ENCODE measurements around the gene ME3. TPM values are rescaled to one million over a fixed set of nuclear protein-coding genes. Genes with fewer than 3 reads are reported as not detected.

Gene ME3
- total RNA-seq, 4 donors from 2014 or later: 30.8 to 54.6 (median 36.7) TPM

DNA sequence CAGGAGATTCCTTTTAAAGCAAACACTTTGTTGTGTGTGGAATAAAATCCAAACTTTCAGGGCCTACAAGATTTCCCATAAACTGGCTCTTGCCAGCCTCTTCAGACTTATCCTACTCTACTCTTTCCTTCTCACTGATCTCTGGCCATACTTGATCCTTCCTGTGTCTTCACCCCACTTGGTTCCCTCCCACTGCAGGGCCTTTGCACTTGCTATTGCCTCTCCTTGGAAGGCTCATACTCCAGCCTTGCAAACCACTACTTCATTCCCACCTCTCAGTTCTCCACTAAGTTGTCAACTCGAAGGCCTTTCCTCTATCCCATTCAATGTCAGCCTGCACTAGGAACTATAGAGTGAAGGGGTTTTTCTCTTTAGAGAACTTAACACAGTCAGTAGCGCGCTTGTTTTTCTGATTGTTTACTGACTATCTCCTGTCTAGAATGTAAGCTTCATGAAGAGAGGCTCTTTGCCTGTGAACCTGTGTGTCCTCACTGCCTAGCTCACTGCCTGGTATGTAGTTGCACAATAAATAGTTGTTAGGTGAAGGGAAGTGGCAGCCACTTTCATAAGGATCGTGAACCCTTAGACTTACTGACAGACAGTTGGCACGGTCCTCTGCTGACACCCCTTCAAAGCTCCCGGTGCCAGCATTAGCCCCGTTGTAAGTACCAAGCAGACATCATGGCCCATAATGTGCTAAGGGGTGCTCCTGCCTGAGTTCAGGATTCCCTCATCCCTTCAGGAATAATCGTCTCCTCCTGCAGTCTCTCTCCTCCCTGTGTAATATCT lies 833 bp upstream of the ME3 start:
- Histone ChIP-seq H3K9me3 (no peaks in the 10 kb centered on the region), H3K36me3 (no peaks in the 10 kb centered on the region), H3K4me3 (no peak overlapping the region), H3K27me3 (no peaks in the 10 kb centered on the region), H3K4me1 (peaks cover 0 to 25% (median 8%) of the 10 kb centered on the region in 4 donors), H3K27ac (peak overlapping the region in 2 of 4 donors; percentile 89 to 91)
- no peak for DNase-seq (ENCODE audit: low spot score in 2 of 2)
- TF ChIP-seq EP300 (IDR thresholded peaks at IDR 0.05): no peak
- TF ChIP-seq, protein P1, sequence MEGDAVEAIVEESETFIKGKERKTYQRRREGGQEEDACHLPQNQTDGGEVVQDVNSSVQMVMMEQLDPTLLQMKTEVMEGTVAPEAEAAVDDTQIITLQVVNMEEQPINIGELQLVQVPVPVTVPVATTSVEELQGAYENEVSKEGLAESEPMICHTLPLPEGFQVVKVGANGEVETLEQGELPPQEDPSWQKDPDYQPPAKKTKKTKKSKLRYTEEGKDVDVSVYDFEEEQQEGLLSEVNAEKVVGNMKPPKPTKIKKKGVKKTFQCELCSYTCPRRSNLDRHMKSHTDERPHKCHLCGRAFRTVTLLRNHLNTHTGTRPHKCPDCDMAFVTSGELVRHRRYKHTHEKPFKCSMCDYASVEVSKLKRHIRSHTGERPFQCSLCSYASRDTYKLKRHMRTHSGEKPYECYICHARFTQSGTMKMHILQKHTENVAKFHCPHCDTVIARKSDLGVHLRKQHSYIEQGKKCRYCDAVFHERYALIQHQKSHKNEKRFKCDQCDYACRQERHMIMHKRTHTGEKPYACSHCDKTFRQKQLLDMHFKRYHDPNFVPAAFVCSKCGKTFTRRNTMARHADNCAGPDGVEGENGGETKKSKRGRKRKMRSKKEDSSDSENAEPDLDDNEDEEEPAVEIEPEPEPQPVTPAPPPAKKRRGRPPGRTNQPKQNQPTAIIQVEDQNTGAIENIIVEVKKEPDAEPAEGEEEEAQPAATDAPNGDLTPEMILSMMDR (IDR thresholded peaks at IDR 0.05): no peak
- no peak for TF ChIP-seq POLR2A (IDR thresholded peaks at IDR 0.05)
- WGBS, 2 donors: 92% methylated on average over 8 of the region's 8 CpGs

DNA sequence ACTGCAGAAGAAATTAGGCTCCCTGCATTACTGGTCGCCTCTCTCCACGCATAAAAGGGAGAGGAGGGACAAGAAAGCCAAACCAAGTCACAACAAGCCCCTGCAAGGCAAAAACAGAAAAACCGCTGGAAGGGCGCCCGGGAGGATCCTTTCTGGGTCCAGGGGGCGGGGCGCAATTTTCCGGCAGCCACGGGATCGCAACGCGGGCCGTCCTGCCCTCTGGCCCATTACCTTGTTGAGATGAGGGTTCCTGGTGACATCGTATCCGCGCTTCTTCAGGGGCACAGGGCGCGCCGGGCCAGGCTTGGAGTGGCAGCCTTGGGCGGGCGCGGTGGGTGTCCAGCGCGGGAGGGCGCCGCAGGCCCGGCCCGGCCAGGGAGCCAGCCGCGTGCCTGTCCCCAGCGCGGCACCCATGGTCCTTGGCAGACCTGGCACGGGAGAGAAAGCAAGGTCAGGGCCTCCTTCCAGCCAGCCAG lies 847 bp downstream of the ME3 start:
- peak overlapping the region; percentile 77 to 91 (median 84) for H3K27ac ChIP-seq
- H3K4me3 ChIP-seq: peak overlapping the region; percentile 66 to 89 (median 76)
- peaks cover 0 to 24% (median 8%) of the 10 kb centered on the region in 4 donors for H3K4me1 ChIP-seq
- peak in 1 of 2 donors; percentile 32 for TF ChIP-seq EP300 (IDR thresholded peaks at IDR 0.05)
- TF ChIP-seq, protein P1 (IDR thresholded peaks at IDR 0.05): no peak
- peaks cover 0 to 4% (median 0%) of the 10 kb centered on the region in 3 donors for H3K36me3 ChIP-seq
- WGBS, 2 donors: 0 to 1% methylated on average over 27 to 31 of the region's 33 CpGs
- H3K27me3 ChIP-seq: no peaks in the 10 kb centered on the region
- DNase-seq (ENCODE audit: low spot score in 2 of 2): peak; percentile 37 to 70
- no peaks in the 10 kb centered on the region for H3K9me3 ChIP-seq

DNA sequence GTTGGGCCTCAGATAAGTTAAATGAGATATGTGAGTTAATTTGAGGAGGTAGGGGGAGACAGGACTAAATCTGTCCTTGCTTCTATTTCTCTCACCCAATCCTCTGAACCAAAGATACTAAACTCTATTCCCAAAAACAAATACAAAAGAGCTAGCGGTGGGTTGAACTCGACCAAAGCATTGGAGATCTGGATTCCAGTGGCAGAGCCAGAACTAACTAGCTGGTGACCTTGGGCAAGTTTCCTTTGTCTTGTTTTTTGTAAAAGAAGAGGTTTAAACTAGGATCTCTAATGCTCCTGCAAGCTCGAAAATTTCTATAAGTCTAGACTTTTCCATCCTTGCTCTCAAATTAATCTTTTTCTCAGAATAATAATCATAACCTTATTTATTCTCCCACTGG lies 1.5 kb downstream of the ME3 start:
- Histone ChIP-seq H3K4me1 (peaks cover 0 to 24% (median 8%) of the 10 kb centered on the region in 4 donors), H3K9me3 (no peaks in the 10 kb centered on the region), H3K4me3 (peak overlapping the region; percentile 66 to 89 (median 76)), H3K36me3 (peaks cover 0 to 5% (median 0%) of the 10 kb centered on the region in 3 donors), H3K27me3 (no peaks in the 10 kb centered on the region), H3K27ac (peak overlapping the region in 3 of 4 donors; percentile 79 to 91 (median 89))
- no peak for DNase-seq (ENCODE audit: low spot score in 2 of 2)
- no peak for TF ChIP-seq POLR2A (IDR thresholded peaks at IDR 0.05)
- TF ChIP-seq EP300 (IDR thresholded peaks at IDR 0.05): no peak
- TF ChIP-seq, protein P1 (IDR thresholded peaks at IDR 0.05): no peak
- WGBS, 2 donors: 43 to 45% methylated on average over 3 of the region's 3 CpGs

DNA sequence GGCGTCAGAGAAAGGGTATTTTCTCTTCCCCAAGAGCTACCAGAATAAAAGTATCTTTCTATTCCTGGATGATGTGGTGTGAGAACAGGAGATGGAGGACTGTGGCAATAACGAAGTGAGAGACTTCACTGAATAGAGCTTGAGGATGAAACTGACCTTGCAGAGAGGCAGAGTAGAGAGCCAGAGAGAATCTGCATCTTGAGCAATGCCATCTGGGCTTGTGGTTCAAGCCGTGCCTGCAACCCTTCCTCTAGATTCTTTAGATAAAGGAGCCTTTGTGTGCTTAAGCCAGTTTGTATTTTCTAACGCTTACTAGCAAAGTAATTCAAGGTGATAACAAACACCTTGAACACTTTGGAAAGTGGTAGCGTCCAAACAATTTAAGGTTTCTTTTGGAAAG lies 2.2 kb downstream of the ME3 start:
- TF ChIP-seq EP300 (IDR thresholded peaks at IDR 0.05): no peak
- DNase-seq (ENCODE audit: low spot score in 2 of 2): no peak
- H3K36me3 ChIP-seq: peaks cover 0 to 12% (median 0%) of the 10 kb centered on the region in 3 donors
- no peaks in the 10 kb centered on the region for H3K9me3 ChIP-seq
- 51 to 53% methylated on average over 5 of the region's 5 CpGs for WGBS, 2 donors
- H3K27me3 ChIP-seq: no peaks in the 10 kb centered on the region
- peaks cover 0 to 24% (median 8%) of the 10 kb centered on the region in 4 donors for H3K4me1 ChIP-seq
- no peak overlapping the region for H3K4me3 ChIP-seq
- H3K27ac ChIP-seq: peak overlapping the region in 2 of 4 donors; percentile 89 to 91

DNA sequence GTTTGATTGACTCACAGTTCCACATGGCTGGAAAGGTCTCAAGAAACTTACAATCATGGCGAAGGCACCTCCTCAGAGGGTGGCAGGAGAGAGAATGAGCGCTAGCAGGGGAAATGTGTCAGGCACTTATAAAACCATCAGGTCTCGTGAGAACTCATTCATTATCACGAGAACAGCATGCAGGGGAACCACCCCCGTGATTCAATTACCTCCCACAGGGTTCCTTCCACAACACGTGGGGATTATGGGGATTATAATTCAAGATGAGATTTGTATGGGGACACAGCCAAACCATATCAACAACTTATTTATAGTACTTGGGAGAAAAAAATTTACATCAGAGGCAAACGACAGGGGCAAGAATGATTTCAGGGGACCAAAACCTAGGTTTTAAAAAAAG lies 3.0 kb downstream of the ME3 start:
- no peak for DNase-seq (ENCODE audit: low spot score in 2 of 2)
- Histone ChIP-seq H3K27ac (peak overlapping the region in 1 of 4 donors; percentile 89), H3K9me3 (no peaks in the 10 kb centered on the region), H3K36me3 (peaks cover 0 to 12% (median 0%) of the 10 kb centered on the region in 3 donors), H3K4me3 (no peak overlapping the region), H3K4me1 (peaks cover 0 to 24% (median 8%) of the 10 kb centered on the region in 4 donors), H3K27me3 (no peaks in the 10 kb centered on the region)
- TF ChIP-seq EP300 (IDR thresholded peaks at IDR 0.05): no peak
- no peak for TF ChIP-seq POLR2A (IDR thresholded peaks at IDR 0.05)
- TF ChIP-seq, protein P1 (IDR thresholded peaks at IDR 0.05): no peak
- 57 to 63% methylated on average over 7 of the region's 7 CpGs for WGBS, 2 donors
